ENCODE data around the gene GMCL1. TPM values are rescaled to one million over a fixed set of nuclear protein-coding genes. Genes with fewer than 3 reads are reported as not detected.

Gene GMCL1
- total and polyA plus RNA-seq, 9 of the 15 experiments (the other 6 are each of a cell fraction or from before 2014, with no cell fraction given), result 7.0 to 27.3 (median 15.4) TPM

DNA sequence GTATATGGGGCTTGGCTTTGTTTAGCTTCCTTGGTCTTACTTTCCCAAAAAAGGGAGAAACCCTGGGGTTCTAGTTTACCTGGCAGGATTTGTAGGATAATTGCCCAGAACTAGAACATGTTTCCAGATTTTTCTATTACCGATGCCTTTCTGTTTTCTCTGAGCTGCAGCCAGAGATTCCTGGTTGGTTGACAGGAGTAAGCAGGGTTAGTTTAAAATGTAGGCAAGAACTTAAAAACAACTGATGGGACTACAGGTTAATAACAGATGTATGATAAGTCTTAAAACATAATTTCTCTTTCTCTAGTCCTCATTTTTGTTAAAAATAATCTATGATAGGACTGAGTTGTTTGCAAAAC, 38.9 kb upstream of the GMCL1 start:
- Histone ChIP-seq H3K27ac (ENCODE audit: extremely low read depth, low read depth, low read length) (no peak overlapping the region), H3K27me3 (ENCODE audit: control insufficient read depth in 2 of 2, insufficient read depth in 2 of 2, low read length in 2 of 2) (no peaks in the 10 kb centered on the region), H3K9me3 (replicated peaks; ENCODE audit: control insufficient read depth, insufficient read depth, low read depth, low read length) (no peaks in the 10 kb centered on the region), H3K4me1 (replicated peaks in 1 of 2; ENCODE audit: control insufficient read depth in 2 of 2, insufficient read depth in 2 of 2, low read length in 2 of 2) (no peaks in the 10 kb centered on the region; a peak in 1 of 5 replicates), H2AFZ (ENCODE audit: low read depth, low read length) (no peak overlapping the region), H4K20me1 (replicated peaks; ENCODE audit: control insufficient read depth, insufficient read depth, low read length) (no peaks in the 10 kb centered on the region), H3K79me2 (ENCODE audit: control insufficient read depth, insufficient read depth, low read length) (no peaks in the 10 kb centered on the region), H3K9me1 (ENCODE audit: control insufficient read depth, insufficient read depth, low read length) (no peaks in the 10 kb centered on the region), H3K4me3 (no peak overlapping the region), H3K9ac (ENCODE audit: insufficient read depth in 1 of 2, low read depth in 2 of 2, low read length in 2 of 2) (no peak overlapping the region), H3K36me3 (ENCODE audit: control insufficient read depth, insufficient read depth, low read length) (no peaks in the 10 kb centered on the region), H3K4me2 (ENCODE audit: insufficient read depth, low read length) (no peak overlapping the region)
- ATAC-seq (no peak), DNase-seq (ENCODE audit: extremely low read depth in 1 of 4, low spot score in 3 of 4) (no peak), FAIRE-seq (no peak)
- ChIA-PET POLR2A (interaction anchor here (1.3 to 2.2 kb wide), 2 partner anchors 10 to 150 kb away, joined by 3 to 11 read pairs; no protein-coding TSS in a partner anchor), CTCF (ENCODE audit: low intra/inter-chr PET ratio) (no interaction called here)
- in situ Hi-C loops (cut with MboI), result no loop called here
- BruUV-seq (replicated peaks), result no TSS peak
- intact Hi-C loops (cut with micrococcal nuclease), result no loop called here
- TF ChIP-seq HDAC8 (tag; IDR thresholded peaks at IDR 0.05) (no peak), PHF8 (IDR thresholded peaks at IDR 0.05; ENCODE audit: borderline replicate concordance, low read length) (no peak), MTA1 (IDR thresholded peaks at IDR 0.05; ENCODE audit: borderline replicate concordance) (no peak), PYGO2 (tag; IDR thresholded peaks at IDR 0.05) (no peak), TEAD4 (IDR thresholded peaks at IDR 0.05; ENCODE audit: low read length) (no peak), TEAD4 (CRISPR knock-in tag; IDR thresholded peaks at IDR 0.05; ENCODE audit: borderline replicate concordance) (no peak), TAF15 (IDR thresholded peaks at IDR 0.05; ENCODE audit: low read depth, low read length) (no peak)
- TF ChIP-seq, protein P1, sequence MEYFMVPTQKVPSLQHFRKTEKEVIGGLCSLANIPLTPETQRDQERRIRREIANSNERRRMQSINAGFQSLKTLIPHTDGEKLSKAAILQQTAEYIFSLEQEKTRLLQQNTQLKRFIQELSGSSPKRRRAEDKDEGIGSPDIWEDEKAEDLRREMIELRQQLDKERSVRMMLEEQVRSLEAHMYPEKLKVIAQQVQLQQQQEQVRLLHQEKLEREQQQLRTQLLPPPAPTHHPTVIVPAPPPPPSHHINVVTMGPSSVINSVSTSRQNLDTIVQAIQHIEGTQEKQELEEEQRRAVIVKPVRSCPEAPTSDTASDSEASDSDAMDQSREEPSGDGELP (CRISPR knock-in tag; IDR thresholded peaks at IDR 0.05; ENCODE audit: borderline replicate concordance), result no peak
- TF ChIP-seq, protein P2, sequence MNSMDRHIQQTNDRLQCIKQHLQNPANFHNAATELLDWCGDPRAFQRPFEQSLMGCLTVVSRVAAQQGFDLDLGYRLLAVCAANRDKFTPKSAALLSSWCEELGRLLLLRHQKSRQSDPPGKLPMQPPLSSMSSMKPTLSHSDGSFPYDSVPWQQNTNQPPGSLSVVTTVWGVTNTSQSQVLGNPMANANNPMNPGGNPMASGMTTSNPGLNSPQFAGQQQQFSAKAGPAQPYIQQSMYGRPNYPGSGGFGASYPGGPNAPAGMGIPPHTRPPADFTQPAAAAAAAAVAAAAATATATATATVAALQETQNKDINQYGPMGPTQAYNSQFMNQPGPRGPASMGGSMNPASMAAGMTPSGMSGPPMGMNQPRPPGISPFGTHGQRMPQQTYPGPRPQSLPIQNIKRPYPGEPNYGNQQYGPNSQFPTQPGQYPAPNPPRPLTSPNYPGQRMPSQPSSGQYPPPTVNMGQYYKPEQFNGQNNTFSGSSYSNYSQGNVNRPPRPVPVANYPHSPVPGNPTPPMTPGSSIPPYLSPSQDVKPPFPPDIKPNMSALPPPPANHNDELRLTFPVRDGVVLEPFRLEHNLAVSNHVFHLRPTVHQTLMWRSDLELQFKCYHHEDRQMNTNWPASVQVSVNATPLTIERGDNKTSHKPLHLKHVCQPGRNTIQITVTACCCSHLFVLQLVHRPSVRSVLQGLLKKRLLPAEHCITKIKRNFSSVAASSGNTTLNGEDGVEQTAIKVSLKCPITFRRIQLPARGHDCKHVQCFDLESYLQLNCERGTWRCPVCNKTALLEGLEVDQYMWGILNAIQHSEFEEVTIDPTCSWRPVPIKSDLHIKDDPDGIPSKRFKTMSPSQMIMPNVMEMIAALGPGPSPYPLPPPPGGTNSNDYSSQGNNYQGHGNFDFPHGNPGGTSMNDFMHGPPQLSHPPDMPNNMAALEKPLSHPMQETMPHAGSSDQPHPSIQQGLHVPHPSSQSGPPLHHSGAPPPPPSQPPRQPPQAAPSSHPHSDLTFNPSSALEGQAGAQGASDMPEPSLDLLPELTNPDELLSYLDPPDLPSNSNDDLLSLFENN (IDR thresholded peaks at IDR 0.05; ENCODE audit: low read depth in 2 of 2, low read length in 2 of 2), result no peak
- TF ChIP-seq, protein P3, sequence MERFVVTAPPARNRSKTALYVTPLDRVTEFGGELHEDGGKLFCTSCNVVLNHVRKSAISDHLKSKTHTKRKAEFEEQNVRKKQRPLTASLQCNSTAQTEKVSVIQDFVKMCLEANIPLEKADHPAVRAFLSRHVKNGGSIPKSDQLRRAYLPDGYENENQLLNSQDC (CRISPR knock-in tag; IDR thresholded peaks at IDR 0.05), result no peak
- 71% methylated on average over 1 of the region's 1 CpG for WGBS (ENCODE audit: insufficient coverage, low coverage, missing lambda C conversion rate)
